GM12878 (cell line): ENCODE measurements around the gene DNMT1. TPM values are rescaled to one million over a fixed set of nuclear protein-coding genes. Genes with fewer than 3 reads are reported as not detected.

Source experiments
- ATAC-seq: fragments of 200-7000 bp; cut with Tn5 transposase; 3 replicates; pipeline ENCODE4 v1.9.1; 2020; ENCODE audit warnings: mild to moderate bottlenecking, moderate library complexity
- BruUV-seq: library from RNA; stranded (reverse); fragments of 400-500 nt; replicated peaks from 2 replicates; lab custom pipeline; 2021; lab: Mats Ljungman, UMichigan
- CTCF ChIA-PET: fragments of 300-600 bp; sonication (Branson Sonifier 250); formaldehyde crosslinking; extraction: SDS; loops from one replicate; lab custom pipeline; 2021; ENCODE audit warnings: inconsistent platforms; lab: Yijun Ruan, JAX
- POLR2A ChIA-PET: fragments of 350-600 bp; formaldehyde crosslinking; extraction: SDS; loops from one replicate; lab custom pipeline; 2021; ENCODE audit warnings: inconsistent platforms; lab: Charles Lee
- RAD21 ChIA-PET: fragments of 300-600 bp; sonication (Branson Sonifier 250); formaldehyde crosslinking; loops from one replicate; lab custom pipeline; 2023; ENCODE audit warnings: antibody characterized with exemption; ENCODE audit not compliant: unreplicated experiment; lab: Charles Lee
- SMC1A ChIA-PET: fragments of 300-600 bp; sonication (Branson Sonifier 250); formaldehyde crosslinking; loops from one replicate; lab custom pipeline; 2023; ENCODE audit not compliant: unreplicated experiment, uncharacterized antibody; lab: Charles Lee
- DNase-seq: peaks from one replicate; pipeline ENCODE4 v3.0.0-alpha.2; 2011; ENCODE audit warnings: low read depth, low spot score
- FAIRE-seq: peaks from 3 replicates; lab custom pipeline; 2011; peaks lifted over from hg19 to GRCh38; lab: Jason Lieb, UNC
- H2AFZ ChIP-seq: 2 replicates; pipeline ENCODE4 v1.6.0; 2011; ENCODE audit warnings: low read depth, low read length, control low read depth; ENCODE audit not compliant: control insufficient read depth
- H3K27ac ChIP-seq: 2 replicates; pipeline ENCODE4 v1.5.1; 2011; ENCODE audit warnings: control low read depth; ENCODE audit not compliant: control insufficient read depth, insufficient read depth
- H3K27me3 ChIP-seq, 2 experiments: replicated peaks in 1 of 2; 2 replicates each; pipeline versions ENCODE4 v1.6.0 to v1.6.1; 2011; ENCODE audit warnings: low read length in 1 of 2; ENCODE audit not compliant: control insufficient read depth in 2 of 2, insufficient read depth in 2 of 2
- H3K36me3 ChIP-seq, 2 experiments: 2 replicates each; pipeline ENCODE4 v1.5.1; 2011; ENCODE audit warnings: low read length in 1 of 2; ENCODE audit not compliant: control insufficient read depth in 2 of 2, insufficient read depth in 2 of 2
- H3K4me1 ChIP-seq: 2 replicates; pipeline ENCODE4 v1.6.1; 2011; ENCODE audit warnings: mild to moderate bottlenecking, low read length, moderate library complexity, mixed read lengths; ENCODE audit not compliant: control insufficient read depth, insufficient read depth
- H3K4me2 ChIP-seq: 2 replicates; pipeline ENCODE4 v1.6.0; 2011; ENCODE audit warnings: control low read depth; ENCODE audit not compliant: control insufficient read depth, insufficient read depth
- H3K4me3 ChIP-seq: fragments of 200-600 bp; sonication (generic); 2 replicates; pipeline ENCODE4 v1.5.1; 2016
- H3K79me2 ChIP-seq: 2 replicates; pipeline ENCODE4 v1.6.0; 2011; ENCODE audit warnings: low read length; ENCODE audit not compliant: control insufficient read depth, insufficient read depth
- H3K9ac ChIP-seq: 2 replicates; pipeline ENCODE4 v1.8.0; 2011; ENCODE audit warnings: low read length, control low read depth, mixed read lengths; ENCODE audit not compliant: control insufficient read depth, insufficient read depth
- H3K9me3 ChIP-seq: replicated peaks from 3 replicates; pipeline ENCODE4 v1.5.1; 2011; ENCODE audit warnings: mild to moderate bottlenecking, low read length; ENCODE audit not compliant: control insufficient read depth, insufficient read depth
- H4K20me1 ChIP-seq: 2 replicates; pipeline ENCODE4 v1.6.0; 2011; ENCODE audit not compliant: control insufficient read depth, insufficient read depth
- ATF3 ChIP-seq: IDR thresholded peaks from 2 replicates; pipeline ENCODE4 v1.6.1; 2011; ENCODE audit warnings: low read depth, mild to moderate bottlenecking, low read length, moderate library complexity, borderline replicate concordance; ENCODE audit errors: extremely low read depth
- BHLHE40 ChIP-seq, 2 experiments: fragments of 450-650 bp in 1 of 2; IDR thresholded peaks; 2 replicates each; pipeline ENCODE4 v1.6.1; 2011 to 2017; ENCODE audit warnings: low read depth in 2 of 2, borderline replicate concordance in 1 of 2, improper control_type of control experiment in 1 of 2, low read length in 1 of 2, mild to moderate bottlenecking in 1 of 2
- DPF2 ChIP-seq: fragments of 450-650 bp; IDR thresholded peaks from 2 replicates; pipeline ENCODE4 v1.6.1; 2017; ENCODE audit warnings: mild to moderate bottlenecking
- GATAD2B ChIP-seq: fragments of 450-650 bp; conservative IDR thresholded peaks from 2 replicates; pipeline ENCODE4 v1.6.1; 2017; ENCODE audit warnings: low read depth, mild to moderate bottlenecking, moderate library complexity
- MAX ChIP-seq: IDR thresholded peaks from 2 replicates; pipeline ENCODE4 v1.6.1; 2012; ENCODE audit warnings: low read depth, low read length, improper control_type of control experiment
- MEF2A ChIP-seq: IDR thresholded peaks from 2 replicates; pipeline ENCODE4 v1.6.1; 2011; ENCODE audit warnings: low read depth, mild to moderate bottlenecking, low read length, moderate library complexity; ENCODE audit not compliant: insufficient read depth
- MYC ChIP-seq: IDR thresholded peaks from 2 replicates; pipeline ENCODE4 v1.6.1; 2011; ENCODE audit warnings: mild to moderate bottlenecking, low read length, moderate library complexity, inconsistent platforms; ENCODE audit not compliant: insufficient read depth, insufficient replicate concordance, insufficient read length, severe bottlenecking
- NFIC ChIP-seq: IDR thresholded peaks from 2 replicates; pipeline ENCODE4 v1.6.1; 2012; ENCODE audit warnings: low read depth, mild to moderate bottlenecking, inconsistent platforms, low read length, moderate library complexity
- RAD21 ChIP-seq: IDR thresholded peaks from 2 replicates; pipeline ENCODE4 v1.6.1; 2011; ENCODE audit warnings: mild to moderate bottlenecking, low read depth, low read length, moderate library complexity; ENCODE audit not compliant: insufficient read depth
- RFX5 ChIP-seq: IDR thresholded peaks from 2 replicates; pipeline ENCODE4 v1.6.1; 2011; ENCODE audit warnings: low read depth, low read length, improper control_type of control experiment
- SP1 ChIP-seq: IDR thresholded peaks from one replicate; pipeline ENCODE4 v1.6.1; 2011; ENCODE audit warnings: low read depth, low read length
- SRF ChIP-seq, 2 experiments: IDR thresholded peaks; 2 replicates each; pipeline ENCODE4 v1.6.1; 2011; ENCODE audit warnings: low read depth in 2 of 2, low read length in 2 of 2, mild to moderate bottlenecking in 1 of 2, moderate library complexity in 1 of 2
- TCF12 ChIP-seq: IDR thresholded peaks from 2 replicates; pipeline ENCODE4 v1.6.1; 2011; ENCODE audit warnings: low read depth, mild to moderate bottlenecking, low read length
- ZBED1 ChIP-seq: IDR thresholded peaks from 2 replicates; pipeline ENCODE4 v1.6.1; 2016; ENCODE audit warnings: borderline replicate concordance
- ZZZ3 ChIP-seq: IDR thresholded peaks from 2 replicates; pipeline ENCODE4 v1.6.1; 2011; ENCODE audit warnings: low read depth; ENCODE audit not compliant: control insufficient read depth, insufficient read length
- WGBS: methylation state at CpG from one replicate; pipeline ENCODE4 v1.1.6; 2016; ENCODE audit warnings: low lambda C conversion rate; ENCODE audit not compliant: insufficient replicate concordance, insufficient coverage; ENCODE audit errors: missing lambda C conversion rate; 5-methylcytosine and 5-hydroxymethylcytosine counted together
- in situ Hi-C: fragments of 300-500 bp; cut with MboI; formaldehyde crosslinking; loops from 9 replicates; pipeline ENCODE4 v1.14.3; 2018; ENCODE audit warnings: mixed read lengths
- intact Hi-C: fragments of 100-400 bp; cut with micrococcal nuclease; formaldehyde crosslinking; loops from one replicate; pipeline ENCODE4 v1.14.2; 2022; ENCODE audit not compliant: unreplicated experiment
- polyA plus RNA-seq, 11 experiments: library from polyadenylated mRNA; depleted of rRNA in 4 of 11; unstranded in 6 of 11; stranded (reverse) in 5 of 11; fragments of >200 nt; fragmentation: Nextera tagmentation in 4 of 11; fragmentation: Illumina TruSeq in 1 of 11; extraction: Ambion mirVana in 4 of 11; extraction: Trizol in 1 of 11; gene quantifications; 1 replicate in 1 of 11; 2 replicates in 10 of 11; pipeline versions ENCODE4 v1.2.1 to v1.2.3, GENCODE V29; 2011 to 2016; ENCODE audit warnings: inconsistent platforms in 2 of 11, missing spikeins in 2 of 11, low read depth in 1 of 11
- total RNA-seq, 4 experiments: library from RNA; depleted of rRNA in 3 of 4; stranded (reverse); fragments of >200 nt in 3 of 4; fragmentation: Illumina TruSeq in 1 of 4; extraction: Trizol in 1 of 4; gene quantifications; 2 replicates each; pipeline versions ENCODE4 v1.2.1 to v1.2.3, GENCODE V29; 2013 to 2021
- TF ChIP-seq, protein P1 (sequence below): fragments of 450-650 bp; IDR thresholded peaks from 2 replicates; pipeline ENCODE4 v1.6.1; 2016; ENCODE audit warnings: mild to moderate bottlenecking

The DNMT1 gene
- total and polyA plus RNA-seq, 10 of the 15 experiments (the other 5 are each of a cell fraction or from before 2014, with no cell fraction given) = 70.0 to 290 (median 133) TPM

GRCh38 chr19:10187315-10187714, 7.4 kb downstream of the DNMT1 start:
- Histone ChIP-seq H3K27ac (no peak overlapping the region), H3K36me3 (peaks cover 14 to 29% of the 10 kb centered on the region in 2 experiments), H3K4me3 (no peak overlapping the region), H3K9me3 (no peaks in the 10 kb centered on the region), H2AFZ (no peak overlapping the region), H3K79me2 (peaks cover 78% of the 10 kb centered on the region), H3K4me1 (peaks cover 6% of the 10 kb centered on the region), H3K27me3 (no peaks in the 10 kb centered on the region), H3K4me2 (no peak overlapping the region), H3K9ac (no peak overlapping the region), H4K20me1 (peaks cover 4% of the 10 kb centered on the region; the same call in 1 of the 2 replicates)
- POLR2A ChIA-PET = interaction anchor here (1.0 to 1.3 kb wide), 2 partner anchors 12 to 62 kb away, joined by 3 read pairs; no protein-coding TSS in a partner anchor
- FAIRE-seq (no peak), DNase-seq (no peak), ATAC-seq (no peak)
- TF ChIP-seq TCF12 (no peak), RAD21 (no peak), MAX (no peak), MYC (no peak), SP1 (no peak), ATF3 (no peak), SRF (IDR thresholded peaks at IDR 0.05; ENCODE audit: low read depth in 2 of 2, low read length in 2 of 2) (no peak), NFIC (no peak), ZBED1 (no peak), GATAD2B (no peak), BHLHE40 (IDR thresholded peaks at IDR 0.05; ENCODE audit: borderline replicate concordance in 1 of 2, low read depth in 2 of 2, low read length in 1 of 2) (no peak), DPF2 (no peak), RFX5 (no peak), MEF2A (no peak), ZZZ3 (no peak)
- TF ChIP-seq, protein P1, sequence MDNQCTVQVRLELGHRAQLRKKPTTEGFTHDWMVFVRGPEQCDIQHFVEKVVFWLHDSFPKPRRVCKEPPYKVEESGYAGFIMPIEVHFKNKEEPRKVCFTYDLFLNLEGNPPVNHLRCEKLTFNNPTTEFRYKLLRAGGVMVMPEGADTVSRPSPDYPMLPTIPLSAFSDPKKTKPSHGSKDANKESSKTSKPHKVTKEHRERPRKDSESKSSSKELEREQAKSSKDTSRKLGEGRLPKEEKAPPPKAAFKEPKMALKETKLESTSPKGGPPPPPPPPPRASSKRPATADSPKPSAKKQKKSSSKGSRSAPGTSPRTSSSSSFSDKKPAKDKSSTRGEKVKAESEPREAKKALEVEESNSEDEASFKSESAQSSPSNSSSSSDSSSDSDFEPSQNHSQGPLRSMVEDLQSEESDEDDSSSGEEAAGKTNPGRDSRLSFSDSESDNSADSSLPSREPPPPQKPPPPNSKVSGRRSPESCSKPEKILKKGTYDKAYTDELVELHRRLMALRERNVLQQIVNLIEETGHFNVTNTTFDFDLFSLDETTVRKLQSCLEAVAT = no peak
- WGBS = 86% methylated on average over 11 of the region's 11 CpGs
- RAD21 ChIA-PET = interaction anchor here (0.6 to 1.3 kb wide), 4 partner anchors 11 to 1692 kb away, joined by 3 to 6 read pairs (median 4); no protein-coding TSS in a partner anchor
- SMC1A ChIA-PET = interaction anchor here (0.9 to 1.5 kb wide), 6 partner anchors 12 to 72 kb away, joined by 3 to 7 read pairs (median 4); no protein-coding TSS in a partner anchor
- intact Hi-C loops (no loop called here), in situ Hi-C loops (no loop called here)
- CTCF ChIA-PET = interaction anchor here (0.9 to 1.3 kb wide), 3 partner anchors 32 to 187 kb away, joined by 3 to 8 read pairs (median 5); no protein-coding TSS in a partner anchor
- BruUV-seq = no TSS peak
